ENCODE results near the gene SLC4A8. TPM values are rescaled to one million over a fixed set of nuclear protein-coding genes. Genes with fewer than 3 reads are reported as not detected.

The SLC4A8 gene
- total and polyA plus RNA-seq, 7 donors, result under 0.01 to 3.0 (median 0.71) TPM

- no peak overlapping the region for H3K4me3 ChIP-seq
- H3K9me3 ChIP-seq, result no peaks in the 10 kb centered on the region
- intact Hi-C loops (cut with DNase I), result no loop called here
- WGBS, 2 donors, result 96% methylated on average over 11 of the region's 11 CpGs
- TF ChIP-seq CTCF (IDR thresholded peaks at IDR 0.05), result no peak
- no peak for TF ChIP-seq EP300 (IDR thresholded peaks at IDR 0.05)
- TF ChIP-seq POLR2A (IDR thresholded peaks at IDR 0.05), result no peak
- peaks cover 0 to 11% (median 6%) of the 10 kb centered on the region in 4 donors for H3K4me1 ChIP-seq
- no peaks in the 10 kb centered on the region for H3K36me3 ChIP-seq
- no peak overlapping the region for H3K27ac ChIP-seq
- no peaks in the 10 kb centered on the region for H3K27me3 ChIP-seq
- DNase-seq, result no peak
Observed at GRCh38 chr12:51379571-51379970, 45.1 kb upstream of the SLC4A8 start.

GRCh38 chr12:51381226-51382079 lies 43.2 kb upstream of the SLC4A8 start:
- H3K27me3 ChIP-seq, result no peaks in the 10 kb centered on the region
- H3K27ac ChIP-seq, result no peak overlapping the region
- no peak overlapping the region for H3K4me3 ChIP-seq
- TF ChIP-seq POLR2AphosphoS5 (IDR thresholded peaks at IDR 0.05) (no peak), POLR2A (IDR thresholded peaks at IDR 0.05) (no peak), EP300 (IDR thresholded peaks at IDR 0.05) (no peak), CTCF (IDR thresholded peaks at IDR 0.05) (no peak)
- no peak for DNase-seq
- H3K4me1 ChIP-seq, result peaks cover 0 to 11% (median 6%) of the 10 kb centered on the region in 4 donors
- H3K9me3 ChIP-seq, result no peaks in the 10 kb centered on the region
- intact Hi-C loops (cut with DNase I), result no loop called here
- WGBS, 2 donors, result 63 to 66% methylated on average over 5 of the region's 5 CpGs
- no peaks in the 10 kb centered on the region for H3K36me3 ChIP-seq

GRCh38 chr12:51382173-51382572 lies 42.5 kb upstream of the SLC4A8 start:
- no peaks in the 10 kb centered on the region for H3K9me3 ChIP-seq
- H3K4me1 ChIP-seq, result peaks cover 0 to 11% (median 6%) of the 10 kb centered on the region in 4 donors
- TF ChIP-seq POLR2AphosphoS5 (IDR thresholded peaks at IDR 0.05) (no peak), POLR2A (IDR thresholded peaks at IDR 0.05) (no peak), EP300 (IDR thresholded peaks at IDR 0.05) (no peak), CTCF (IDR thresholded peaks at IDR 0.05) (no peak)
- no peaks in the 10 kb centered on the region for H3K36me3 ChIP-seq
- DNase-seq, result no peak
- no peak overlapping the region for H3K27ac ChIP-seq
- no peaks in the 10 kb centered on the region for H3K27me3 ChIP-seq
- WGBS, 2 donors, result 75 to 95% methylated on average over 7 of the region's 7 CpGs
- no peak overlapping the region for H3K4me3 ChIP-seq
- intact Hi-C loops (cut with DNase I), result no loop called here

GRCh38 chr12:51383269-51383905 lies 41.2 kb upstream of the SLC4A8 start:
- 51 to 69% methylated on average over 6 of the region's 6 CpGs for WGBS, 2 donors
- TF ChIP-seq CTCF (IDR thresholded peaks at IDR 0.05) (no peak), POLR2A (IDR thresholded peaks at IDR 0.05) (no peak), EP300 (IDR thresholded peaks at IDR 0.05) (no peak), POLR2AphosphoS5 (IDR thresholded peaks at IDR 0.05) (no peak)
- Histone ChIP-seq H3K4me1 (peaks cover 0 to 11% (median 6%) of the 10 kb centered on the region in 4 donors), H3K9me3 (no peaks in the 10 kb centered on the region), H3K27ac (no peak overlapping the region), H3K27me3 (no peaks in the 10 kb centered on the region), H3K4me3 (no peak overlapping the region), H3K36me3 (no peaks in the 10 kb centered on the region)
- intact Hi-C loops (cut with DNase I), result no loop called here
- no peak for DNase-seq
